CD14-positive monocyte (primary cell): ENCODE data around the gene UPK1A. TPM values are rescaled to one million over a fixed set of nuclear protein-coding genes. Genes with fewer than 3 reads are reported as not detected.

Source experiments
- DNase-seq, 3 donors: peaks; one replicate each; pipeline ENCODE4 v3.0.0-alpha.2; 2011 to 2022
- H2AFZ ChIP-seq: 2 replicates; pipeline ENCODE4 v1.6.0; 2012; ENCODE audit warnings: mild to moderate bottlenecking, low read depth, low read length, inconsistent platforms; ENCODE audit not compliant: insufficient read depth, poor library complexity, severe bottlenecking
- H3K27ac ChIP-seq, 2 donors: 1 replicate in 1 of 2; 2 replicates in 1 of 2; pipeline ENCODE4 v1.5.1; 2012 to 2013; ENCODE audit warnings: low read length in 2 of 2, control low read depth in 1 of 2, inconsistent platforms in 1 of 2, low read depth in 1 of 2, mild to moderate bottlenecking in 1 of 2
- H3K27me3 ChIP-seq, 2 donors: one replicate each; pipeline versions ENCODE4 v1.6.0 to v1.6.1; 2011 to 2013; ENCODE audit warnings: low read length in 2 of 2; ENCODE audit not compliant: control insufficient read depth in 2 of 2, insufficient read depth in 2 of 2
- H3K36me3 ChIP-seq, 2 donors: replicated peaks in 1 of 2; 1 replicate in 1 of 2; 2 replicates in 1 of 2; pipeline versions ENCODE4 v1.5.1 to v1.6.1; 2012 to 2013; ENCODE audit warnings: low read length in 2 of 2, control low read depth in 1 of 2, inconsistent platforms in 1 of 2, mild to moderate bottlenecking in 1 of 2; ENCODE audit not compliant: insufficient read depth in 2 of 2, control insufficient read depth in 1 of 2
- H3K4me1 ChIP-seq, 2 donors: 1 replicate in 1 of 2; 2 replicates in 1 of 2; pipeline versions ENCODE4 v1.5.1 to v1.6.1; 2012 to 2013; ENCODE audit warnings: low read length in 2 of 2, control low read depth in 1 of 2, inconsistent platforms in 1 of 2, mild to moderate bottlenecking in 1 of 2, moderate library complexity in 1 of 2; ENCODE audit not compliant: insufficient read depth in 2 of 2, control insufficient read depth in 1 of 2
- H3K4me2 ChIP-seq: replicated peaks from 2 replicates; pipeline ENCODE3; 2012; ENCODE audit warnings: low read length, moderate library complexity, mild to moderate bottlenecking; ENCODE audit not compliant: poor library complexity, severe bottlenecking; ENCODE audit errors: extremely low read depth
- H3K4me3 ChIP-seq, 3 experiments: fragments of 200-600 bp in 1 of 3; sonication (generic) in 1 of 3; replicated peaks in 1 of 3; 1 replicate in 2 of 3; 2 replicates in 1 of 3; pipeline ENCODE4 v1.5.1; 2011 to 2013; ENCODE audit warnings: low read length in 3 of 3, mild to moderate bottlenecking in 3 of 3, control low read depth in 2 of 3, low read depth in 2 of 3, inconsistent platforms in 1 of 3, moderate library complexity in 1 of 3
- H3K79me2 ChIP-seq: 2 replicates; pipeline ENCODE4 v1.6.0; 2012; ENCODE audit warnings: mild to moderate bottlenecking, control low read depth, inconsistent platforms, low read length, moderate library complexity; ENCODE audit not compliant: insufficient read depth
- H3K9ac ChIP-seq: 2 replicates; pipeline ENCODE4 v1.6.0; 2017; ENCODE audit warnings: low read length, mild to moderate bottlenecking; ENCODE audit not compliant: insufficient read depth, poor library complexity, severe bottlenecking
- H3K9me3 ChIP-seq, 2 donors: replicated peaks in 1 of 2; 1 replicate in 1 of 2; 2 replicates in 1 of 2; pipeline versions ENCODE4 v1.5.1 to v1.6.1; 2012 to 2013; ENCODE audit warnings: low read length in 2 of 2, control low read depth in 1 of 2; ENCODE audit not compliant: control insufficient read depth in 1 of 2, insufficient read depth in 1 of 2
- H4K20me1 ChIP-seq: 2 replicates; pipeline ENCODE4 v1.6.0; 2012; ENCODE audit warnings: mild to moderate bottlenecking, low read length, control low read depth, moderate library complexity; ENCODE audit not compliant: insufficient read depth
- H3K27ac Mint-ChIP-seq, 7 donors: one replicate each; pipeline ENCODE4 v1.8.0; 2020; ENCODE audit warnings: mild to moderate bottlenecking in 7 of 7, mixed read lengths in 7 of 7, moderate library complexity in 6 of 7, inconsistent platforms in 2 of 7
- H3K27me3 Mint-ChIP-seq, 3 donors: one replicate each; pipeline ENCODE4 v1.8.0; 2021 to 2022; ENCODE audit warnings: low read depth in 3 of 3, mild to moderate bottlenecking in 3 of 3, mixed read lengths in 3 of 3, moderate library complexity in 3 of 3, inconsistent platforms in 1 of 3
- H3K36me3 Mint-ChIP-seq, 2 donors: one replicate each; pipeline ENCODE4 v1.8.0; 2020; ENCODE audit warnings: mixed read lengths in 2 of 2, inconsistent platforms in 1 of 2, mild to moderate bottlenecking in 1 of 2
- H3K4me1 Mint-ChIP-seq: one replicate; pipeline ENCODE4 v1.8.0; 2020; ENCODE audit warnings: mild to moderate bottlenecking, mixed read lengths
- H3K4me3 Mint-ChIP-seq, 2 donors: one replicate each; pipeline ENCODE4 v1.8.0; 2020; ENCODE audit warnings: mild to moderate bottlenecking in 2 of 2, mixed read lengths in 2 of 2, moderate library complexity in 1 of 2
- H3K9me3 Mint-ChIP-seq, 7 donors: one replicate each; pipeline ENCODE4 v1.8.0; 2020 to 2022; ENCODE audit warnings: mixed read lengths in 7 of 7, mild to moderate bottlenecking in 6 of 7, moderate library complexity in 6 of 7, inconsistent platforms in 2 of 7
- WGBS: methylation state at CpG from one replicate; pipeline ENCODE4 v1.1.5; 2013; ENCODE audit warnings: missing lambda C conversion rate; ENCODE audit not compliant: insufficient coverage; 5-methylcytosine and 5-hydroxymethylcytosine counted together
- intact Hi-C, 2 donors: fragments of 100-400 bp; cut with micrococcal nuclease; formaldehyde crosslinking; loops; one replicate each; pipeline versions ENCODE4 v1.15.0 to v1.15.1; 2023
- polyA plus RNA-seq, 3 donors: library from polyadenylated mRNA; depleted of rRNA in 1 of 3; unstranded in 2 of 3; stranded (reverse) in 1 of 3; fragments of 300-500 nt in 2 of 3; fragments of >200 nt in 1 of 3; fragmentation: Illumina TruSeq in 2 of 3; gene quantifications; 1 replicate in 2 of 3; 2 replicates in 1 of 3; pipeline ENCODE4 v1.2.3, GENCODE V29; 2012 to 2021
- TF ChIP-seq, protein P1 (sequence below): fragments of 200-600 bp; IDR thresholded peaks from one replicate; pipeline ENCODE4 v1.8.0; 2022; ENCODE audit warnings: antibody characterized with exemption, mild to moderate bottlenecking

Gene UPK1A
- polyA plus RNA-seq, 3 donors, result not detected

DNA sequence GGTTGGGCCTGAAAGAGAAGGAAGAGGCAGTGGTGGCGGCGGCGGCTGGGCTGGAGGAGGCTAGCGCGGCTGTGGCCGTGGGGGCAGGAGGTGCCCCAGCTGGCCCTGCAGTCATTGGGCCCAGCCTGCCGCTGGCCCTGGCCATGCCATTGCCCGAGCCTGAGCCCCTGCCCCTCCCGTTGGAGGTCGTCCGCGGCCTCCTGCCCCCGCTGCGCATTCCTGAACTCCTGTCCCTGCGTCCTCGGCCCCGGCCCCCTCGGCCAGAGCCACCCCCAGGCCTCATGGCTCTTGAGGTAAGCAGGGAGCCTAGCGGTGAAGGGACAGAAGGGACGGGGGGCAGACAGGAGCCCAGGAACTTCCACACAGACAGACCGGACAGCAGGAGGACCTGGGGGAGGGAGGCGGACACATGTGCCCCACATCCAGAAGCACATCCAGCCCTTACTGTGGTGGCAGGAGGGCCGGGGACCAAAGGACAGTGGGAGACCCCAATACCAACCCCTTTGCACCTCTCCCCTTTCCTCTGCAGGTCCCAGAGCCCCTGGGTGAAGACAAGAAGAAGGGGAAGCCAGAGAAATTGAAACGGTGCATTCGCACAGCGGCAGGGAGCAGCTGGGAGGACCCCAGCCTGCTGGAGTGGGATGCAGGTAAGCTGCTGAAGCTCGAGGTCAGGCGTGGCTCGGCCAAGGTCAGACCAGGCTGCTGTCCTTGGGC is 32.4 kb upstream of the UPK1A start:
- TF ChIP-seq, protein P1, sequence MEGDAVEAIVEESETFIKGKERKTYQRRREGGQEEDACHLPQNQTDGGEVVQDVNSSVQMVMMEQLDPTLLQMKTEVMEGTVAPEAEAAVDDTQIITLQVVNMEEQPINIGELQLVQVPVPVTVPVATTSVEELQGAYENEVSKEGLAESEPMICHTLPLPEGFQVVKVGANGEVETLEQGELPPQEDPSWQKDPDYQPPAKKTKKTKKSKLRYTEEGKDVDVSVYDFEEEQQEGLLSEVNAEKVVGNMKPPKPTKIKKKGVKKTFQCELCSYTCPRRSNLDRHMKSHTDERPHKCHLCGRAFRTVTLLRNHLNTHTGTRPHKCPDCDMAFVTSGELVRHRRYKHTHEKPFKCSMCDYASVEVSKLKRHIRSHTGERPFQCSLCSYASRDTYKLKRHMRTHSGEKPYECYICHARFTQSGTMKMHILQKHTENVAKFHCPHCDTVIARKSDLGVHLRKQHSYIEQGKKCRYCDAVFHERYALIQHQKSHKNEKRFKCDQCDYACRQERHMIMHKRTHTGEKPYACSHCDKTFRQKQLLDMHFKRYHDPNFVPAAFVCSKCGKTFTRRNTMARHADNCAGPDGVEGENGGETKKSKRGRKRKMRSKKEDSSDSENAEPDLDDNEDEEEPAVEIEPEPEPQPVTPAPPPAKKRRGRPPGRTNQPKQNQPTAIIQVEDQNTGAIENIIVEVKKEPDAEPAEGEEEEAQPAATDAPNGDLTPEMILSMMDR, result no peak
- H3K27me3 Mint-ChIP-seq, result peaks cover 0 to 2% (median under 1%) of the 10 kb centered on the region in 3 donors
- no peak for DNase-seq
- intact Hi-C loops, result no loop called here
- H3K4me3 Mint-ChIP-seq, result no peak overlapping the region
- peak overlapping the region in 2 of 7 donors; percentile 27 to 54 for H3K27ac Mint-ChIP-seq
- Histone ChIP-seq H3K9me3 (no peaks in the 10 kb centered on the region), H3K27ac (no peak overlapping the region), H3K79me2 (peaks cover 11% of the 10 kb centered on the region), H3K4me2 (no peak overlapping the region), H4K20me1 (no peaks in the 10 kb centered on the region), H3K4me3 (no peak overlapping the region), H2AFZ (no peak overlapping the region), H3K4me1 (peaks cover 7% of the 10 kb centered on the region in 2 donors), H3K9ac (no peak overlapping the region), H3K36me3 (peaks cover 61 to 82% of the 10 kb centered on the region in 2 donors), H3K27me3 (no peaks in the 10 kb centered on the region)
- WGBS, result 97% methylated on average over 20 of the region's 29 CpGs
- no peaks in the 10 kb centered on the region for H3K9me3 Mint-ChIP-seq
- H3K4me1 Mint-ChIP-seq, result peaks cover 7% of the 10 kb centered on the region
- H3K36me3 Mint-ChIP-seq, result peaks cover 71 to 85% of the 10 kb centered on the region in 2 donors

DNA sequence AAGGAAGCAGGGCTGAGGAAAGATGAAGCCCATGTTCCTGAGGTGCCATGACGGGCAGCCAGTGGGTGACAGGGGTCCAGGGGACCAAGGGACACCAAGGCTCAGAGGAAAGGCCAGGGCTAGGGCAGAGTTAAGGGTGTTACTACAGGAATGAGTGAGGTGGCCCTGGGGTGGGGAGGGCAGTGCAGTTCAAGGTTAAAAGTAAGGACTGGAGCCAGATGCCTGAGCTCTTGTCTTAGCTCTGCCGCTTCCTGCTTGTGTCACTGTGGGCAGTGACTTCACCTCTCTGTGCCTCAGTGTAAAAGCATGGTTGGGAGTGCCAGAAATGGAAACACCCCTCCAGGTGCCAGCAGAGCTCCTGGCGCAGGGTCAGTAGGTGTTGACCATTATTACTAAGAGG is 29.7 kb upstream of the UPK1A start:
- peaks cover 56 to 68% of the 10 kb centered on the region in 2 donors for H3K36me3 Mint-ChIP-seq
- no peak for DNase-seq
- no peak overlapping the region for H2AFZ ChIP-seq
- H3K36me3 ChIP-seq, result peaks cover 50 to 68% of the 10 kb centered on the region in 2 donors
- no peaks in the 10 kb centered on the region for H3K79me2 ChIP-seq
- H3K9me3 Mint-ChIP-seq, result no peaks in the 10 kb centered on the region
- H3K4me1 ChIP-seq, result peaks cover 3 to 4% of the 10 kb centered on the region in 2 donors
- no peak overlapping the region for H3K4me2 ChIP-seq
- TF ChIP-seq, protein P1, result no peak
- no peak overlapping the region for H3K4me3 ChIP-seq
- H3K4me3 Mint-ChIP-seq, result no peak overlapping the region
- no peak overlapping the region for H3K9ac ChIP-seq
- H3K4me1 Mint-ChIP-seq, result peaks cover 4% of the 10 kb centered on the region
- H4K20me1 ChIP-seq, result no peaks in the 10 kb centered on the region
- H3K9me3 ChIP-seq, result no peaks in the 10 kb centered on the region
- intact Hi-C loops, result no loop called here
- H3K27ac ChIP-seq, result no peak overlapping the region
- WGBS, result 96% methylated on average over 3 of the region's 3 CpGs
- H3K27me3 ChIP-seq, result no peaks in the 10 kb centered on the region
- no peak overlapping the region for H3K27ac Mint-ChIP-seq
- H3K27me3 Mint-ChIP-seq, result peaks cover 6 to 11% (median 8%) of the 10 kb centered on the region in 3 donors
